Panc1 (cell line): ENCODE results near the gene ARHGEF7.

Experiments used
- POLR2AphosphoS5 ChIP-seq: IDR thresholded peaks from 2 replicates; pipeline ENCODE4 v1.6.1; 2012; ENCODE audit warnings: mild to moderate bottlenecking, low read depth, low read length, moderate library complexity
- TCF7L2 ChIP-seq: IDR thresholded peaks from 2 replicates; pipeline ENCODE4 v1.6.1; 2011; ENCODE audit warnings: mild to moderate bottlenecking, low read depth, low read length, inconsistent platforms
- TF ChIP-seq, protein P1 (sequence below): fragments of 450-650 bp; IDR thresholded peaks from 2 replicates; pipeline ENCODE4 v1.5.1; 2017; ENCODE audit warnings: mild to moderate bottlenecking
- TF ChIP-seq, protein P2 (sequence below), 2 experiments: IDR thresholded peaks; 2 replicates each; pipeline ENCODE4 v1.6.1; 2011 to 2012; ENCODE audit warnings: low read depth in 2 of 2, control low read depth in 1 of 2, low read length in 1 of 2, mild to moderate bottlenecking in 1 of 2, moderate library complexity in 1 of 2; ENCODE audit not compliant: insufficient read depth in 1 of 2

- TF ChIP-seq, protein P1, sequence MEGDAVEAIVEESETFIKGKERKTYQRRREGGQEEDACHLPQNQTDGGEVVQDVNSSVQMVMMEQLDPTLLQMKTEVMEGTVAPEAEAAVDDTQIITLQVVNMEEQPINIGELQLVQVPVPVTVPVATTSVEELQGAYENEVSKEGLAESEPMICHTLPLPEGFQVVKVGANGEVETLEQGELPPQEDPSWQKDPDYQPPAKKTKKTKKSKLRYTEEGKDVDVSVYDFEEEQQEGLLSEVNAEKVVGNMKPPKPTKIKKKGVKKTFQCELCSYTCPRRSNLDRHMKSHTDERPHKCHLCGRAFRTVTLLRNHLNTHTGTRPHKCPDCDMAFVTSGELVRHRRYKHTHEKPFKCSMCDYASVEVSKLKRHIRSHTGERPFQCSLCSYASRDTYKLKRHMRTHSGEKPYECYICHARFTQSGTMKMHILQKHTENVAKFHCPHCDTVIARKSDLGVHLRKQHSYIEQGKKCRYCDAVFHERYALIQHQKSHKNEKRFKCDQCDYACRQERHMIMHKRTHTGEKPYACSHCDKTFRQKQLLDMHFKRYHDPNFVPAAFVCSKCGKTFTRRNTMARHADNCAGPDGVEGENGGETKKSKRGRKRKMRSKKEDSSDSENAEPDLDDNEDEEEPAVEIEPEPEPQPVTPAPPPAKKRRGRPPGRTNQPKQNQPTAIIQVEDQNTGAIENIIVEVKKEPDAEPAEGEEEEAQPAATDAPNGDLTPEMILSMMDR = no peak
- TF ChIP-seq, protein P2, sequence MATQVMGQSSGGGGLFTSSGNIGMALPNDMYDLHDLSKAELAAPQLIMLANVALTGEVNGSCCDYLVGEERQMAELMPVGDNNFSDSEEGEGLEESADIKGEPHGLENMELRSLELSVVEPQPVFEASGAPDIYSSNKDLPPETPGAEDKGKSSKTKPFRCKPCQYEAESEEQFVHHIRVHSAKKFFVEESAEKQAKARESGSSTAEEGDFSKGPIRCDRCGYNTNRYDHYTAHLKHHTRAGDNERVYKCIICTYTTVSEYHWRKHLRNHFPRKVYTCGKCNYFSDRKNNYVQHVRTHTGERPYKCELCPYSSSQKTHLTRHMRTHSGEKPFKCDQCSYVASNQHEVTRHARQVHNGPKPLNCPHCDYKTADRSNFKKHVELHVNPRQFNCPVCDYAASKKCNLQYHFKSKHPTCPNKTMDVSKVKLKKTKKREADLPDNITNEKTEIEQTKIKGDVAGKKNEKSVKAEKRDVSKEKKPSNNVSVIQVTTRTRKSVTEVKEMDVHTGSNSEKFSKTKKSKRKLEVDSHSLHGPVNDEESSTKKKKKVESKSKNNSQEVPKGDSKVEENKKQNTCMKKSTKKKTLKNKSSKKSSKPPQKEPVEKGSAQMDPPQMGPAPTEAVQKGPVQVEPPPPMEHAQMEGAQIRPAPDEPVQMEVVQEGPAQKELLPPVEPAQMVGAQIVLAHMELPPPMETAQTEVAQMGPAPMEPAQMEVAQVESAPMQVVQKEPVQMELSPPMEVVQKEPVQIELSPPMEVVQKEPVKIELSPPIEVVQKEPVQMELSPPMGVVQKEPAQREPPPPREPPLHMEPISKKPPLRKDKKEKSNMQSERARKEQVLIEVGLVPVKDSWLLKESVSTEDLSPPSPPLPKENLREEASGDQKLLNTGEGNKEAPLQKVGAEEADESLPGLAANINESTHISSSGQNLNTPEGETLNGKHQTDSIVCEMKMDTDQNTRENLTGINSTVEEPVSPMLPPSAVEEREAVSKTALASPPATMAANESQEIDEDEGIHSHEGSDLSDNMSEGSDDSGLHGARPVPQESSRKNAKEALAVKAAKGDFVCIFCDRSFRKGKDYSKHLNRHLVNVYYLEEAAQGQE (IDR thresholded peaks at IDR 0.05; ENCODE audit: insufficient read depth in 1 of 2, low read depth in 2 of 2, low read length in 1 of 2) = no peak
- TF ChIP-seq POLR2AphosphoS5 = no peak
- no peak for TF ChIP-seq TCF7L2
Observed at GRCh38 chr13:111111376-111111937, 3.7 kb upstream of the ARHGEF7 start.
